Esophagus muscularis mucosa (tissue), 3 donors: ENCODE data around the gene PRDM5.

Experiments
- CTCF ChIP-seq, 3 experiments: fragments of 200-600 bp in 2 of 3; fragments of 450-650 bp in 1 of 3; sonication (generic) in 2 of 3; IDR thresholded peaks; one replicate each; pipeline ENCODE4 v1.5.1; 2017 to 2019; ENCODE audit warnings: antibody characterized with exemption in 3 of 3, mild to moderate bottlenecking in 2 of 3, moderate library complexity in 1 of 3
- POLR2AphosphoS5 ChIP-seq, 2 donors: sonication (generic); formaldehyde crosslinking; IDR thresholded peaks; one replicate each; pipeline ENCODE4 v1.6.1; 2017; ENCODE audit warnings: antibody characterized with exemption in 2 of 2

GRCh38 chr4:120942776-120943175 is 20.2 kb upstream of the PRDM5 start:
- no peak for TF ChIP-seq CTCF (IDR thresholded peaks at IDR 0.05)
- no peak for TF ChIP-seq POLR2AphosphoS5 (IDR thresholded peaks at IDR 0.05)
